H1 (cell line): Measurements from ENCODE around the gene MTG1. TPM values are rescaled to one million over a fixed set of nuclear protein-coding genes. Genes with fewer than 3 reads are reported as not detected.
A peak's percentile ranks its signal among the peaks of the same experiment; 100 is the strongest.

Source experiments
- ASH2L ChIP-seq: fragments of 200-600, 300-600 bp; sonication (generic); IDR thresholded peaks from one replicate; pipeline ENCODE4 v1.7.1; 2017; ENCODE audit warnings: low read length
- ATF2 ChIP-seq: IDR thresholded peaks from 2 replicates; pipeline ENCODE4 v1.6.1; 2012; ENCODE audit warnings: low read length, inconsistent platforms
- E2F6 ChIP-seq: IDR thresholded peaks from 2 replicates; pipeline ENCODE4 v1.6.1; 2012; ENCODE audit warnings: inconsistent platforms
- EGR1 ChIP-seq: IDR thresholded peaks from 2 replicates; pipeline ENCODE4 v1.6.1; 2011; ENCODE audit warnings: low read depth, low read length, borderline replicate concordance
- EZH2 ChIP-seq: fragments of 200-600 bp; sonication (generic); IDR thresholded peaks from 2 replicates; pipeline ENCODE4 v1.7.1; 2012; ENCODE audit warnings: low read depth, mild to moderate bottlenecking, moderate library complexity, low read length, inconsistent platforms; ENCODE audit not compliant: severe bottlenecking
- JUN ChIP-seq: IDR thresholded peaks from 2 replicates; pipeline ENCODE4 v1.6.1; 2011; ENCODE audit warnings: low read depth, mild to moderate bottlenecking, improper control_type of control experiment, low read length
- JUND ChIP-seq: IDR thresholded peaks from 2 replicates; pipeline ENCODE4 v1.6.1; 2011; ENCODE audit warnings: mild to moderate bottlenecking, improper control_type of control experiment, low read length
- KDM4A ChIP-seq: IDR thresholded peaks from one replicate; pipeline ENCODE4 v1.7.1; 2012; ENCODE audit warnings: low read depth, mild to moderate bottlenecking, moderate library complexity, low read length, inconsistent platforms; ENCODE audit not compliant: severe bottlenecking
- POLR2AphosphoS5 ChIP-seq: IDR thresholded peaks from 2 replicates; pipeline ENCODE4 v1.6.1; 2011; ENCODE audit warnings: low read depth, low read length
- RFX5 ChIP-seq: IDR thresholded peaks from 2 replicates; pipeline ENCODE4 v1.6.1; 2011; ENCODE audit warnings: low read depth, low read length, improper control_type of control experiment, borderline replicate concordance
- SP2 ChIP-seq: IDR thresholded peaks from 2 replicates; pipeline ENCODE4 v1.6.1; 2012; ENCODE audit warnings: mild to moderate bottlenecking, low read length, inconsistent platforms
- SP4 ChIP-seq: IDR thresholded peaks from 2 replicates; pipeline ENCODE4 v1.6.1; 2012; ENCODE audit warnings: low read length, inconsistent platforms
- TAF7 ChIP-seq: optimal IDR thresholded peaks from 2 replicates; pipeline ENCODE3; 2011; ENCODE audit warnings: low read depth, mild to moderate bottlenecking, inconsistent platforms, low read length, moderate library complexity, borderline replicate concordance
- TBP ChIP-seq: IDR thresholded peaks from 2 replicates; pipeline ENCODE4 v1.6.1; 2011; ENCODE audit warnings: low read depth, low read length, improper control_type of control experiment
- polyA plus RNA-seq, 7 experiments: library from polyadenylated mRNA; depleted of rRNA in 3 of 7; stranded (reverse) in 5 of 7; unstranded in 2 of 7; fragments of >200 nt in 5 of 7; fragments of 200-250 nt in 2 of 7; gene quantifications; 1 replicate in 5 of 7; 2 replicates in 1 of 7; 4 replicates in 1 of 7; pipeline versions ENCODE4 v1.2.1 to v1.2.3, GENCODE V29; 2011 to 2013; ENCODE audit warnings: missing spikeins in 2 of 7, mixed read lengths in 2 of 7
- total RNA-seq: library from RNA; stranded (reverse); fragmentation: NEBNext Ultra II Directional; extraction: Animal tissue kit (Norgen Biotek cat#: 25700); gene quantifications from 2 replicates; pipeline ENCODE4 v1.2.1, GENCODE V29; 2021

MTG1 gene
- total and polyA plus RNA-seq, 2 of the 8 experiments (the other 6 are each of a cell fraction or from before 2014, with no cell fraction given), result 56.6 to 81.6 TPM

- TF ChIP-seq TAF7, result no peak
- no peak for TF ChIP-seq SP4
- TF ChIP-seq EZH2, result no peak
- no peak for TF ChIP-seq JUN
- TF ChIP-seq KDM4A, result peak; percentile 44
- no peak for TF ChIP-seq RFX5
- no peak for TF ChIP-seq ATF2
- no peak for TF ChIP-seq POLR2AphosphoS5
- peak; percentile 30 for TF ChIP-seq ASH2L
- TF ChIP-seq EGR1, result no peak
- TF ChIP-seq SP2, result no peak
- TF ChIP-seq TBP, result peak; percentile 30; the same call in 1 of the 2 replicates
- no peak for TF ChIP-seq E2F6
- no peak for TF ChIP-seq JUND
Observed at GRCh38 chr10:133379152-133379800, 14.7 kb upstream of the MTG1 start, which contains the start of gene PAOX (continued).
